Measurements from ENCODE around the gene CTSE. TPM values are rescaled to one million over a fixed set of nuclear protein-coding genes. Genes with fewer than 3 reads are reported as not detected.
"Not testable (repeated sequence)": the region's sequence is repeated elsewhere in the genome, so short reads cannot be mapped to it uniquely, and the experiment has no call there.

CTSE gene
- under 1 TPM in 1 of 2 donors, not detected in 1; 0.69 TPM for total RNA-seq
- 10 to 100 TPM in 1 of 2 donors, under 1 TPM in 1; 0.26 to 18.9 TPM for polyA plus RNA-seq
- long read RNA-seq, donor 1: 0 reads
- long read RNA-seq, donor 2: 0 reads

DNA sequence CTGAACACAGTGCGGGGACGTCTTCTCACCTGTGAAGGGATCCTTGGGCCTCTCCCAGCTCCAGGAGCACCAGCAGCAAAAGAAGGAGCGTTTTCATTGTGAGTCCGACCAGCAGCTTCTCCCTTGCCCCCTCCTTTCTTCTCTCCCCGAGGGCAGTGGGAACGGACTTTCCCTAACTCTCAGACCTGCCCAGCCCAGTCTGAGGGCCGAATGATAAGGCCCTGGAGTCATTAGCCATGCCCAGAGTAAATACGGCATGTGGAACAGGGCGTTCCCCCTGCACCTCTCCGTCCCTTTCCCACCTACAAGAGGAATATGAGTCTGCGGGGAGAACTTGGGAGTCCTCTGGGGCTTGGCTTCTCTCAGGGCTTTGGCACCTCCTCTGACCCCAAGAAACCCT is at the start of gene CTSE:
Gene CTSE, minus strand, starts transcription at position 201 of the 400 bp plus-strand sequence. Its CDS starts 104 bp downstream, at position 97.
- no peak for DNase-seq
- no peak for ATAC-seq (ENCODE audit: low FRiP score)
- no peaks in the 10 kb centered on the region for H3K36me3 ChIP-seq (ENCODE audit: control insufficient read depth in 1 of 2, insufficient read depth in 2 of 2, low read length in 1 of 2)
- no peak within 1 kb of the TSS for H3K4me3 ChIP-seq (ENCODE audit: low read length in 2 of 2)
- intact Hi-C loops (cut with DNase I): no loop called here
- whole genome bisulfite sequencing, 2 donors: 92 to 97% methylated on average over 9 to 11 of the region's 11 CpGs
- no peaks in the 10 kb centered on the region for H3K4me1 ChIP-seq (ENCODE audit: control insufficient read depth in 1 of 2, insufficient read depth in 2 of 2, low read length in 2 of 2)
- no peak within 1 kb of the TSS for H3K27ac ChIP-seq (ENCODE audit: low read depth in 1 of 2, low read length in 2 of 2)
- peaks cover 0 to 3% of the 10 kb centered on the region in 2 donors for H3K27me3 ChIP-seq (ENCODE audit: control insufficient read depth in 1 of 2, insufficient read depth in 2 of 2, low read length in 1 of 2)
- H3K9me3 ChIP-seq (ENCODE audit: control insufficient read depth, low read length): no peaks in the 10 kb centered on the region

DNA sequence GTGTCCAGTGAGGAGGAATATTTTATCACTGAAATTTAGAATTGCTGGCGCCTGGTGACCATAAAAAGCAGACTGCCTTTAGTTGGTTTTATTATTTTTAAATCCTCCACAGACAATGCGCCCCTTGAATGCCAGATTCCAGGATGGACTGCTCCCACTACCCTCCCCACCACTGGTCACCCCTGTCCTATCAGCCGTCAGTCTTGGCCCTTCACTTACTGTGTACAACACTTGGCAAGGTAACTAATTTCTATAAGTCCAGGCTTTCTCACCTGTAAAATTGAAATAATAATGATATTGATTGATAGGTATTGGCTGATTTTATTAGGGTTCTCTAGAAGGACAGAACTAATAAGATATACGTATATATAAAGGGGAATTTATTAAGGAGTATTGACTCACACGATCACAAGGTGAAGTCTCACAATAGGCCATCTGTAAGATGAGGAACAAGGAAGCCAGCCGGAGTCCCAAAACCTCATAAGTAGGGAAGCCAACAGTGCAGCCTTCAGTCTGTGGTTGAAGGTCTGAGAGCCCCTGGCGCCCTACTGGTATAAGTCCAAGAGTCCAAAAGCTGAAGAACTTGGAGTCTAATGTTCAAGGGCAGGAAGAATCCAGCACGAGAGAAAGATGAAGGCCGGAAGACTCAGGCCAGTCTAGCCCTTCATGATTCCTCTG is 47.1 kb upstream of the CTSE start:
- no peak for DNase-seq
- 90 to 95% methylated on average over 9 of the region's 9 CpGs for WGBS, 2 donors
- Histone ChIP-seq H3K27me3 (ENCODE audit: control insufficient read depth in 1 of 2, insufficient read depth in 2 of 2, low read length in 1 of 2) (no peaks in the 10 kb centered on the region), H3K9me3 (ENCODE audit: control insufficient read depth, low read length) (no peaks in the 10 kb centered on the region), H3K27ac (ENCODE audit: low read depth in 1 of 2, low read length in 2 of 2) (no peak overlapping the region), H3K4me1 (ENCODE audit: control insufficient read depth in 1 of 2, insufficient read depth in 2 of 2, low read length in 2 of 2) (no peaks in the 10 kb centered on the region), H3K4me3 (ENCODE audit: low read length in 2 of 2) (no peak overlapping the region), H3K36me3 (ENCODE audit: control insufficient read depth in 1 of 2, insufficient read depth in 2 of 2, low read length in 1 of 2) (no peaks in the 10 kb centered on the region)
- intact Hi-C loops (cut with DNase I): no loop called here
- no peak for ATAC-seq (ENCODE audit: low FRiP score)

DNA sequence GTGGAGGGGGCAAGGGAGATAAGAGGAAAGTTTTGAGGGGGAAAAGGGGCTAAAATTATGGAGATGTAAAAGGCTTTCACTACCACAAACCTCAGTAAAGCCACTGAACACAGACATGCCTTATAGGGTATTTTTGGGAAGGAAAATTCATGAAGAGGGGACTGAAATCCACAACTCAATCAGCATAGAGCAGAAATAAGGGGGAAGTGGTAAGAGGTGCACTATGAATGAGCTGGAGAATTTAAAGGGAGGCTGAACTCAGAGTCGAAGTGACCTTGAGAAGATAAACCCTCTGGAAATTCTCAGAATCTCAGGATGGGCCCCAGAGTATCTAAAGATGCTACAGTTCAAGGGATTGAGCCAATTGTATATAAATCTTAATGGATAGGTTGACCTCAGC is 44.6 kb upstream of the CTSE start:
- 73 to 78% methylated on average over 1 of the region's 1 CpG for WGBS, 2 donors
- no peak overlapping the region for H3K4me3 ChIP-seq (ENCODE audit: low read length in 2 of 2)
- H3K27me3 ChIP-seq (ENCODE audit: control insufficient read depth in 1 of 2, insufficient read depth in 2 of 2, low read length in 1 of 2): no peaks in the 10 kb centered on the region
- no peaks in the 10 kb centered on the region for H3K4me1 ChIP-seq (ENCODE audit: control insufficient read depth in 1 of 2, insufficient read depth in 2 of 2, low read length in 2 of 2)
- intact Hi-C loops (cut with DNase I): no loop called here
- no peak overlapping the region for H3K27ac ChIP-seq (ENCODE audit: low read depth in 1 of 2, low read length in 2 of 2)
- ATAC-seq (ENCODE audit: low FRiP score) (no peak), DNase-seq (no peak)
- H3K9me3 ChIP-seq (ENCODE audit: control insufficient read depth, low read length): no peaks in the 10 kb centered on the region
- no peaks in the 10 kb centered on the region for H3K36me3 ChIP-seq (ENCODE audit: control insufficient read depth in 1 of 2, insufficient read depth in 2 of 2, low read length in 1 of 2)

DNA sequence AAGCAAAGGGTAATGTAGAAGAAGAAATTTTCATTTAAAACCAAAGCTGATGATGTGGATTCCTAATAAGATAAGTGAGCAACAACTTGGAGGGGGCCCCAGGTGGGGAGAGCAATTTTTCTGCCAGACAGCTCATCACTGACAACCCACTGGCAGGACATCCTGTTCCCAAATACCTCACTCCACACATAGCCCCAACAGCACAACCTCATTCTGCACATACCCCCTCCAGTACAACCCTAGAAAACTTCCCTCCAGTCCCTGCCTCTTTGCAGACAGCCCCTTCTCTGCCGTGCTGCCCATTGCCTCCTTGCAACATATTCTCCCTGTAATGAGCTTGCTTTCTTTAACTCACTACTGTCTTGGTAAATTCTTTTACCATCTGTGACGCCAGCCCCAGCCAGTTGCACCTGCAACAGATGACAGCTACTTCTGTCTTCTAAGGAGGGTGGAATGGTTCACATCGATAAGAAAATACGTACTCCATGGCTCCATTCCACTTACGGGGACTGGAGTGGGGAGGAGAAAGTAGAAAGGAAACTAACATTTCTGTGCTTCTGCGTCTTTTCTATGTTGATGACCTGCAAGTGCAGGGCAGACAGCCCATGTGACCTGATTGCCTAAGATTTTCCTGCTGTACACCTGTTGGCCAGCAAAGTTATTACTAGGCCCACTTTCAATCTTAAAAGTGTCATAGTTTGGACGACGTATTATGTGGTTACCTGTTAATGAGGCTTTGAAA is 44.0 kb upstream of the CTSE start:
- Histone ChIP-seq H3K36me3 (ENCODE audit: control insufficient read depth in 1 of 2, insufficient read depth in 2 of 2, low read length in 1 of 2) (no peaks in the 10 kb centered on the region), H3K4me3 (ENCODE audit: low read length in 2 of 2) (no peak overlapping the region), H3K9me3 (ENCODE audit: control insufficient read depth, low read length) (no peaks in the 10 kb centered on the region), H3K27ac (ENCODE audit: low read depth in 1 of 2, low read length in 2 of 2) (no peak overlapping the region), H3K4me1 (ENCODE audit: control insufficient read depth in 1 of 2, insufficient read depth in 2 of 2, low read length in 2 of 2) (no peaks in the 10 kb centered on the region), H3K27me3 (ENCODE audit: control insufficient read depth in 1 of 2, insufficient read depth in 2 of 2, low read length in 1 of 2) (no peaks in the 10 kb centered on the region)
- no peak for ATAC-seq (ENCODE audit: low FRiP score)
- intact Hi-C loops (cut with DNase I): no loop called here
- no peak for DNase-seq
- WGBS, 2 donors: 79 to 82% methylated on average over 8 of the region's 8 CpGs

DNA sequence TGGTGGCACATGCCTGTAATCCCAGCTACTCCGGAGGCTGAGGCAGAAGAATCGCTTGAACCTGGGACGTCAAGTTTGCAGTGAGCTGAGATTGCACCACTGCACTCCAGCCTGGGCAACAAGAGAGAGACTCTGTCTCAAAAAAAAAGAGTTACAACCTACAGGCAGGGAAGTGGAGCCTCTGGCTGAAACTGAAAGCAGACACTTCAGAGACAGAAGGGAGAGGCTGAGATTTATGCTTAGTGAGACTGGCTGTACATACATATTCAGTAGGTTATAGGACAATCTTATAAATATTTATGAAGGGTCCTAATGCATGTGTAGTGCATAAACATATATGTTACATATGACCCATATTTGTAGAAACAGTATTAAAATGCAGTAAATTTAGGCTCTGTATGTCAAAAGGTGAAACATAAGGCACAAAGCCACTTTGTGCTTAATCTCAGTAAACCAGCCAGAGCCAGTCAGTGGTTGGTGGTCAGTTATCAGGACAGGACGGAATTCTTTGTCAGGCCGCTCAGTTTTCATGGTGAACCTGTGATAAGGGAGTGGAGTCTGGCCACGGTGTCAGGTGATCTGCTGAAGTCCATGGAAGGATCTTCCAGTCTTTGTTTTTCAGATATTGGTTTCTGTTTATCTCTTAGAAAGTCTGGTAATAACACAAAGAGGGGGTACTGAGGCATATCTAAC is 42.9 kb upstream of the CTSE start:
- Histone ChIP-seq H3K9me3 (ENCODE audit: control insufficient read depth, low read length) (no peaks in the 10 kb centered on the region), H3K4me1 (ENCODE audit: control insufficient read depth in 1 of 2, insufficient read depth in 2 of 2, low read length in 2 of 2) (no peaks in the 10 kb centered on the region), H3K36me3 (ENCODE audit: control insufficient read depth in 1 of 2, insufficient read depth in 2 of 2, low read length in 1 of 2) (no peaks in the 10 kb centered on the region), H3K4me3 (ENCODE audit: low read length in 2 of 2) (no peak overlapping the region), H3K27me3 (ENCODE audit: control insufficient read depth in 1 of 2, insufficient read depth in 2 of 2, low read length in 1 of 2) (no peaks in the 10 kb centered on the region), H3K27ac (ENCODE audit: low read depth in 1 of 2, low read length in 2 of 2) (no peak overlapping the region)
- intact Hi-C loops (cut with DNase I): no loop called here
- ATAC-seq (ENCODE audit: low FRiP score): no peak
- 75 to 95% methylated on average over 6 of the region's 6 CpGs for WGBS, 2 donors
- DNase-seq: no peak

DNA sequence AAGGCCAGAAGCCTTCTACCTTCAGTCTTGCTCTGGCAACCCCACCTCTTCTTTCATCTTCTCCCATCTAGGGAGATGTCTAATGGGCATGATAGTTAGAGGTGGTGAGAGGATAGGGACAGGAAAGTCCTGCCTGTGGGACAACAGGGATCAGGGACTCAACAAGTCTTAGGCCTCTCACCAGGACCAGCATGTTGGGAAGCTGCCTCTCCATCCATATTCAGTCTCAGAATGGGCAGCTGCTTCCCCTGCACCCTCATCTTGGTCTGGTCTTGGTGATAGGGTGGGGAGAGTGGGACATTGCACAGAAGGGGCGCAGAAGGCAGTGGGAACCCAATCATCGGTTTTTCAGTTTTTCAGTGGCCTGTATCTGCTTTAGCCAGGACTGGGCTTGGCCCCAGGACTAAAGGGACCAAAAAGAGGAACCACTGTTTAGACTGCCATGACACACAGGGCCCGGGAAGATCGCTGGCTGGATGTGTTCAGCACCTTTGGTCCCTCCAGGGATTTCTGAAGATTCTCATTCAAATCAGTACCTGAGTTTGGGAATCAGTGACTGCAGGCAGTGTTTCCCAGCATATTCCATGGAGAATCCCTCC is 42.0 kb upstream of the CTSE start:
- DNase-seq (no peak), ATAC-seq (ENCODE audit: low FRiP score) (no peak)
- intact Hi-C loops (cut with DNase I): no loop called here
- Histone ChIP-seq H3K27ac (ENCODE audit: low read depth in 1 of 2, low read length in 2 of 2) (no peak overlapping the region), H3K36me3 (ENCODE audit: control insufficient read depth in 1 of 2, insufficient read depth in 2 of 2, low read length in 1 of 2) (no peaks in the 10 kb centered on the region), H3K4me3 (ENCODE audit: low read length in 2 of 2) (no peak overlapping the region), H3K9me3 (ENCODE audit: control insufficient read depth, low read length) (no peaks in the 10 kb centered on the region), H3K4me1 (ENCODE audit: control insufficient read depth in 1 of 2, insufficient read depth in 2 of 2, low read length in 2 of 2) (no peaks in the 10 kb centered on the region), H3K27me3 (ENCODE audit: control insufficient read depth in 1 of 2, insufficient read depth in 2 of 2, low read length in 1 of 2) (peaks cover 0 to 2% of the 10 kb centered on the region in 2 donors)
- WGBS, 2 donors: 92 to 93% methylated on average over 4 of the region's 4 CpGs

DNA sequence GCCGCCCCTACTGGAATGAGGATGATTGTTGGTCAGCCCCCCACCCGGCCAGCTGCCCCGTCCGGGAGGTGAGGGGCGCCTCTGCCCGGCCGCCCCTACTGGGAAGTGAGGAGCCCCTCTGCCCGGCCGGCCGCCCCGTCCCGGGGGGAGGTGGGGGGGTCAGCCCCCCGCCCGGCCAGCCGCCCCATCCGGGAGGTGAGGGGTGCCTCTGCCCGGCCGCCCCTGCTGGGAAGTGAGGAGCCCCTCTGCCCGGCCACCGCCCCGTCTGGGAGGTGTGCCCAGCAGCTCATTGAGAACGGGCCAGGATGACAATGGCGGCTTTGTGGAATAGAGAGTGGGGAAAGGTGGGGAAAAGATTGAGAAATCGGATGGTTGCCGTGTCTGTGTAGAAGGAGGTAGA is 40.8 kb upstream of the CTSE start:
- H3K4me1 ChIP-seq (ENCODE audit: control insufficient read depth in 1 of 2, insufficient read depth in 2 of 2, low read length in 2 of 2); DNase-seq; intact Hi-C loops (cut with DNase I): not testable (repeated sequence)

DNA sequence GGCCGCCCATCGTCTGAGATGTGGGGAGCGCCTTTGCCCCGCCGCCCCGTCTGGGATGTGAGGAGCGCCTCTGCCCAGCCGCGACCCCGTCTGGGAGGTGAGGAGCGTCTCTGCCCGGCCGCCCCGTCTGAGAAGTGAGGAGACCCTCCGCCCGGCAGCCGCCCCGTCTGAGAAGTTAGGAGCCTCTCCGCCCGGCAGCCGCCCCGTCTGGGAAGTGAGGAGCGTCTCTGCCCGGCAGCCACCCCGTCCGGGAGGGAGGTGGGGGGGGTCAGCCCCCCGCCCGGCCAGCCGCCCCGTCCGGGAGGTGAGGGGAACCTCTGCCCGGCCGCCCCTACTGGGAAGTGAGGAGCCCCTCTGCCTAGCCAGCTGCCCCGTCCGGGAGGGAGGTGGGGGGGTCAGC is 40.3 kb upstream of the CTSE start:
- H3K4me1 ChIP-seq (ENCODE audit: control insufficient read depth in 1 of 2, insufficient read depth in 2 of 2, low read length in 2 of 2); H3K36me3 ChIP-seq (ENCODE audit: control insufficient read depth in 1 of 2, insufficient read depth in 2 of 2, low read length in 1 of 2); H3K9me3 ChIP-seq (ENCODE audit: control insufficient read depth, low read length); intact Hi-C loops (cut with DNase I); ATAC-seq (ENCODE audit: low FRiP score); H3K27ac ChIP-seq (ENCODE audit: low read depth in 1 of 2, low read length in 2 of 2); H3K27me3 ChIP-seq (ENCODE audit: control insufficient read depth in 1 of 2, insufficient read depth in 2 of 2, low read length in 1 of 2); DNase-seq; H3K4me3 ChIP-seq (ENCODE audit: low read length in 2 of 2): not testable (repeated sequence)
- 94 to 97% methylated on average over 13 to 31 of the region's 35 CpGs for WGBS, 2 donors

More for the DNA sequence above, 40.8 kb upstream of the CTSE start:
- H3K27ac ChIP-seq (ENCODE audit: low read depth in 1 of 2, low read length in 2 of 2); ATAC-seq (ENCODE audit: low FRiP score); H3K36me3 ChIP-seq (ENCODE audit: control insufficient read depth in 1 of 2, insufficient read depth in 2 of 2, low read length in 1 of 2); H3K27me3 ChIP-seq (ENCODE audit: control insufficient read depth in 1 of 2, insufficient read depth in 2 of 2, low read length in 1 of 2); H3K4me3 ChIP-seq (ENCODE audit: low read length in 2 of 2); H3K9me3 ChIP-seq (ENCODE audit: control insufficient read depth, low read length): not testable (repeated sequence)
- WGBS, 2 donors: 94 to 98% methylated on average over 17 to 23 of the region's 25 CpGs
